ENCODE results near the gene SYNPO.

DNA sequence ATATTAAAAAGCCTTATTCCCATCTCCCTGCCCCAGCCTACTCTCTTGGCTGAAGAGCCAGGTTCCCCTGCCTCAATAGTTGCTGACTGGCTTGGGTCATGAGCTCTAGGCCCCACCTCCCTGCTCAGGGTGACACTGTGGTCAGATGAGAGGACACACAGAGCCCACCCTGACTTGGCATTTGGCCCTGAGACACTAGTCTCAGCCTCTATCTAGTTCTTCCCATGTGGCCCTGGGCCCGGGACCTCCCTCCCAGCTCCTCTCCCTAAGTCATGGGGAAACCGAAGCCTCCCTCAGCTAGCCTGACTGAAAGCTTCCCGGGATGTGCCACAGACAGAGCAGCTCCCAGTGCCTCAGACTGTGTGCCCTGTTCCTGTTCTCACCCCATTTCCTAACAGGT, 14.8 kb downstream of the SYNPO start:
- TF ChIP-seq, protein P1, sequence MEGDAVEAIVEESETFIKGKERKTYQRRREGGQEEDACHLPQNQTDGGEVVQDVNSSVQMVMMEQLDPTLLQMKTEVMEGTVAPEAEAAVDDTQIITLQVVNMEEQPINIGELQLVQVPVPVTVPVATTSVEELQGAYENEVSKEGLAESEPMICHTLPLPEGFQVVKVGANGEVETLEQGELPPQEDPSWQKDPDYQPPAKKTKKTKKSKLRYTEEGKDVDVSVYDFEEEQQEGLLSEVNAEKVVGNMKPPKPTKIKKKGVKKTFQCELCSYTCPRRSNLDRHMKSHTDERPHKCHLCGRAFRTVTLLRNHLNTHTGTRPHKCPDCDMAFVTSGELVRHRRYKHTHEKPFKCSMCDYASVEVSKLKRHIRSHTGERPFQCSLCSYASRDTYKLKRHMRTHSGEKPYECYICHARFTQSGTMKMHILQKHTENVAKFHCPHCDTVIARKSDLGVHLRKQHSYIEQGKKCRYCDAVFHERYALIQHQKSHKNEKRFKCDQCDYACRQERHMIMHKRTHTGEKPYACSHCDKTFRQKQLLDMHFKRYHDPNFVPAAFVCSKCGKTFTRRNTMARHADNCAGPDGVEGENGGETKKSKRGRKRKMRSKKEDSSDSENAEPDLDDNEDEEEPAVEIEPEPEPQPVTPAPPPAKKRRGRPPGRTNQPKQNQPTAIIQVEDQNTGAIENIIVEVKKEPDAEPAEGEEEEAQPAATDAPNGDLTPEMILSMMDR (IDR thresholded peaks at IDR 0.05), result no peak
- TF ChIP-seq POLR2A (IDR thresholded peaks at IDR 0.05), result no peak
- TF ChIP-seq EP300 (IDR thresholded peaks at IDR 0.05; ENCODE audit: low read depth), result no peak
- no peak for TF ChIP-seq POLR2AphosphoS5 (IDR thresholded peaks at IDR 0.05)

Measured in transverse colon (tissue), 4 donors.